T-helper 17 cell (primary cell): Measurements from ENCODE around the gene SPEM3. TPM values are rescaled to one million over a fixed set of nuclear protein-coding genes. Genes with fewer than 3 reads are reported as not detected.

Experiments used
- ATAC-seq: fragments of 150-1000 bp; cut with Tn5 transposase; 2 replicates; pipeline ENCODE4 v1.10.0; 2021; ENCODE audit warnings: mild to moderate bottlenecking, moderate library complexity
- DNase-seq, 3 donors: peaks; one replicate each; pipeline versions ENCODE4 v3.0.0 to v3.0.0-alpha.2; 2020 to 2021
- H3K9me3 ChIP-seq: one replicate; pipeline ENCODE4 v1.7.0; 2013; ENCODE audit warnings: low read length, mild to moderate bottlenecking; ENCODE audit not compliant: control insufficient read depth, poor library complexity, severe bottlenecking
- H3K27ac Mint-ChIP-seq: one replicate; pipeline ENCODE4 v1.8.0; 2022; ENCODE audit warnings: mild to moderate bottlenecking, moderate library complexity, mixed read lengths
- H3K27me3 Mint-ChIP-seq: one replicate; pipeline ENCODE4 v1.8.0; 2022; ENCODE audit warnings: mixed read lengths
- H3K36me3 Mint-ChIP-seq: one replicate; pipeline ENCODE4 v1.8.0; 2022; ENCODE audit warnings: low read depth, mixed read lengths
- H3K4me1 Mint-ChIP-seq: one replicate; pipeline ENCODE4 v1.8.0; 2022; ENCODE audit warnings: mild to moderate bottlenecking, mixed read lengths
- H3K4me3 Mint-ChIP-seq: one replicate; pipeline ENCODE4 v1.8.0; 2022; ENCODE audit warnings: mild to moderate bottlenecking, moderate library complexity, mixed read lengths
- total RNA-seq, 4 donors: library from RNA in 2 of 4; stranded (reverse) in 2 of 4; gene quantifications; one replicate each; pipeline ENCODE4 v1.2.3 and lab custom pipeline; 2022 to 2026

The SPEM3 gene
- total RNA-seq, 2 donors from 2014 or later = not detected

GRCh38 chr17:7417056-7417655 lies 11.5 kb upstream of the SPEM3 start:
- DNase-seq (no peak), ATAC-seq (no peak)
- Mint-ChIP-seq H3K4me3 (no peak overlapping the region), H3K4me1 (peaks cover 9% of the 10 kb centered on the region), H3K27ac (no peak overlapping the region), H3K27me3 (peaks cover 6% of the 10 kb centered on the region), H3K36me3 (no peaks in the 10 kb centered on the region)
- H3K9me3 ChIP-seq = no peaks in the 10 kb centered on the region

- no peak overlapping the region for H3K27ac Mint-ChIP-seq
- DNase-seq = no peak
- H3K27me3 Mint-ChIP-seq = peaks cover 6% of the 10 kb centered on the region
- peaks cover 6% of the 10 kb centered on the region for H3K4me1 Mint-ChIP-seq
- no peaks in the 10 kb centered on the region for H3K36me3 Mint-ChIP-seq
- no peak for ATAC-seq
- H3K4me3 Mint-ChIP-seq = no peak overlapping the region
- H3K9me3 ChIP-seq = no peaks in the 10 kb centered on the region
Measured at GRCh38 chr17:7418472-7419152, 10.0 kb upstream of the SPEM3 start.

GRCh38 chr17:7419819-7420610 lies 8.6 kb upstream of the SPEM3 start, which contains the start of gene SPEM1:
SPEM1 (plus strand) TSS chr17:7420324; CDS start chr17:7420385, 61 bp downstream.
- Mint-ChIP-seq H3K27me3 (peaks cover 6% of the 10 kb centered on the region), H3K36me3 (no peaks in the 10 kb centered on the region), H3K4me3 (no peak within 1 kb of the TSS), H3K27ac (no peak within 1 kb of the TSS), H3K4me1 (peaks cover 6% of the 10 kb centered on the region)
- no peaks in the 10 kb centered on the region for H3K9me3 ChIP-seq
- ATAC-seq (no peak), DNase-seq (no peak)

- peaks cover 6% of the 10 kb centered on the region for H3K27me3 Mint-ChIP-seq
- ATAC-seq = no peak
Measured at GRCh38 chr17:7421186-7421585, 7.5 kb upstream of the SPEM3 start.

GRCh38 chr17:7423679-7424078 lies 5.0 kb upstream of the SPEM3 start:
- H3K27ac Mint-ChIP-seq = no peak overlapping the region
- no peaks in the 10 kb centered on the region for H3K36me3 Mint-ChIP-seq

More at GRCh38 chr17:7421186-7421585, 7.5 kb upstream of the SPEM3 start:
- DNase-seq = no peak
- Mint-ChIP-seq H3K36me3 (no peaks in the 10 kb centered on the region), H3K4me1 (peaks cover 6% of the 10 kb centered on the region), H3K27ac (no peak overlapping the region), H3K4me3 (no peak overlapping the region)
- no peaks in the 10 kb centered on the region for H3K9me3 ChIP-seq

GRCh38 chr17:7425316-7425715 lies 3.3 kb upstream of the SPEM3 start, which contains the start of gene SPEM2:
SPEM2 (plus strand) TSS chr17:7425616; CDS start chr17:7425689, 73 bp downstream.
- Mint-ChIP-seq H3K27me3 (no peaks in the 10 kb centered on the region), H3K4me1 (no peaks in the 10 kb centered on the region), H3K36me3 (no peaks in the 10 kb centered on the region), H3K4me3 (no peak within 1 kb of the TSS), H3K27ac (no peak within 1 kb of the TSS)
- H3K9me3 ChIP-seq = no peaks in the 10 kb centered on the region
- DNase-seq (no peak), ATAC-seq (no peak)

More at GRCh38 chr17:7423679-7424078, 5.0 kb upstream of the SPEM3 start:
- DNase-seq = no peak
- ATAC-seq = no peak
- no peaks in the 10 kb centered on the region for H3K9me3 ChIP-seq
- Mint-ChIP-seq H3K27me3 (peaks cover 6% of the 10 kb centered on the region), H3K4me1 (peaks cover 4% of the 10 kb centered on the region), H3K4me3 (no peak overlapping the region)

- Mint-ChIP-seq H3K27me3 (no peaks in the 10 kb centered on the region), H3K4me3 (no peak overlapping the region), H3K27ac (no peak overlapping the region), H3K4me1 (no peaks in the 10 kb centered on the region), H3K36me3 (no peaks in the 10 kb centered on the region)
- H3K9me3 ChIP-seq = no peaks in the 10 kb centered on the region
- DNase-seq (no peak), ATAC-seq (no peak)
Measured at GRCh38 chr17:7425756-7426155, 2.9 kb upstream of the SPEM3 start.

- Mint-ChIP-seq H3K27ac (no peak overlapping the region), H3K4me3 (no peak overlapping the region), H3K4me1 (no peaks in the 10 kb centered on the region), H3K36me3 (no peaks in the 10 kb centered on the region), H3K27me3 (no peaks in the 10 kb centered on the region)
- DNase-seq (no peak), ATAC-seq (no peak)
- no peaks in the 10 kb centered on the region for H3K9me3 ChIP-seq
Measured at GRCh38 chr17:7426203-7426863, 2.3 kb upstream of the SPEM3 start.

GRCh38 chr17:7426896-7427489 lies 1.7 kb upstream of the SPEM3 start:
- no peak overlapping the region for H3K4me3 Mint-ChIP-seq
- H3K9me3 ChIP-seq = no peaks in the 10 kb centered on the region
- H3K4me1 Mint-ChIP-seq = no peaks in the 10 kb centered on the region
- no peak overlapping the region for H3K27ac Mint-ChIP-seq
- H3K27me3 Mint-ChIP-seq = no peaks in the 10 kb centered on the region
- no peaks in the 10 kb centered on the region for H3K36me3 Mint-ChIP-seq
- ATAC-seq (no peak), DNase-seq (no peak)

- no peak overlapping the region for H3K27ac Mint-ChIP-seq
- ATAC-seq = no peak
- no peak overlapping the region for H3K4me3 Mint-ChIP-seq
- DNase-seq = no peak
- no peaks in the 10 kb centered on the region for H3K36me3 Mint-ChIP-seq
- H3K27me3 Mint-ChIP-seq = no peaks in the 10 kb centered on the region
- H3K9me3 ChIP-seq = no peaks in the 10 kb centered on the region
- no peaks in the 10 kb centered on the region for H3K4me1 Mint-ChIP-seq
Measured at GRCh38 chr17:7427549-7427948, 1.1 kb upstream of the SPEM3 start.

GRCh38 chr17:7429722-7430121 lies 1.1 kb downstream of the SPEM3 start:
- H3K27ac Mint-ChIP-seq = no peak overlapping the region
- no peaks in the 10 kb centered on the region for H3K36me3 Mint-ChIP-seq
- no peaks in the 10 kb centered on the region for H3K27me3 Mint-ChIP-seq
- no peak for DNase-seq
- H3K4me3 Mint-ChIP-seq = no peak overlapping the region
- no peaks in the 10 kb centered on the region for H3K9me3 ChIP-seq
- ATAC-seq = no peak
- no peaks in the 10 kb centered on the region for H3K4me1 Mint-ChIP-seq

- H3K9me3 ChIP-seq = no peaks in the 10 kb centered on the region
- Mint-ChIP-seq H3K27ac (no peak overlapping the region), H3K27me3 (no peaks in the 10 kb centered on the region), H3K36me3 (no peaks in the 10 kb centered on the region), H3K4me3 (no peak overlapping the region), H3K4me1 (peaks cover 8% of the 10 kb centered on the region)
- DNase-seq (no peak), ATAC-seq (no peak)
Measured at GRCh38 chr17:7431231-7431630, 2.6 kb downstream of the SPEM3 start.

- Mint-ChIP-seq H3K36me3 (no peaks in the 10 kb centered on the region), H3K4me1 (peaks cover 11% of the 10 kb centered on the region), H3K27me3 (no peaks in the 10 kb centered on the region), H3K27ac (no peak overlapping the region), H3K4me3 (no peak overlapping the region)
- ATAC-seq (no peak), DNase-seq (no peak)
- H3K9me3 ChIP-seq = no peaks in the 10 kb centered on the region
Measured at GRCh38 chr17:7432296-7432695, 3.6 kb downstream of the SPEM3 start.
